HFFc6 (cell line): ENCODE data around the gene SCAF4. TPM values are rescaled to one million over a fixed set of nuclear protein-coding genes. Genes with fewer than 3 reads are reported as not detected.

Source experiments
- DNase-seq: peaks from one replicate; pipeline ENCODE4 v3.0.0-alpha.2; 2018
- H3K27ac Mint-ChIP-seq: 2 replicates; pipeline ENCODE4 v1.8.0; 2020; ENCODE audit warnings: mild to moderate bottlenecking, mixed read lengths
- H3K27me3 Mint-ChIP-seq: 2 replicates; pipeline ENCODE4 v1.8.0; 2021; ENCODE audit warnings: mild to moderate bottlenecking, moderate library complexity, mixed read lengths; ENCODE audit not compliant: insufficient read depth
- H3K36me3 Mint-ChIP-seq: 2 replicates; pipeline ENCODE4 v1.8.0; 2021; ENCODE audit warnings: low read depth, mixed read lengths
- H3K4me1 Mint-ChIP-seq: 2 replicates; pipeline ENCODE4 v1.8.0; 2020; ENCODE audit warnings: low read depth, mixed read lengths
- H3K4me3 Mint-ChIP-seq: 2 replicates; pipeline ENCODE4 v1.8.0; 2020; ENCODE audit warnings: mild to moderate bottlenecking, moderate library complexity, mixed read lengths
- H3K9me3 Mint-ChIP-seq: 2 replicates; pipeline ENCODE4 v1.8.0; 2020; ENCODE audit warnings: mild to moderate bottlenecking, mixed read lengths
- total RNA-seq, 6 experiments: library from RNA; stranded (reverse); fragmentation: NEBNext Ultra II Directional; extraction: Animal tissue kit (Norgen Biotek cat#: 25700); gene quantifications; 2 replicates in 1 of 6; 3 replicates in 5 of 6; pipeline ENCODE4 v1.2.3, GENCODE V29; 2021
- TF ChIP-seq, protein P1 (sequence below): fragments of 200-600 bp; sonication (generic); IDR thresholded peaks from 2 replicates; pipeline ENCODE4 v1.5.0; 2021; ENCODE audit warnings: antibody characterized with exemption, mild to moderate bottlenecking

SCAF4 gene
- total RNA-seq, 6 experiments from 2014 or later, result 21.8 to 28.4 (median 26.3) TPM

DNA sequence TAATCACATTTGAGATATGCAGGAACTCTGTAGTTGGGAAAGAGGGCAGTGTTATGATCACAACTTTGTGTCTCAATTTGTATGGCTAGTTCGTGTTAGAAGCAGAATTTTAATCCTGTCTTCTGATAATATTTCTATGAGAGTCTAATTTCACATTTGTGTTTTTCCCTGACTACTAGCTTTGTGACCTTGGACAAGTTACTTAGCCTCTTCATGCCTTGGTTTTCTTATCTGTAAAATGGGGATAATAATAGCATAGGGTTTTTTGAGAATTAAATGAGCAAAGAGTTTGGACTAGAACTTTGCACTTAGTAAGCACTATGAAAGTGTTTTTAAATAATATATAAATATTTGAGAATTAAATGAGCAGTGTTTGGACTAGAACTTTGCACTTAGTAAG, 24.9 kb upstream of the SCAF4 start:
- Mint-ChIP-seq H3K27me3 (peaks cover 2% of the 10 kb centered on the region; the same call in 1 of the 2 replicates), H3K9me3 (no peaks in the 10 kb centered on the region), H3K27ac (no peak overlapping the region), H3K36me3 (no peaks in the 10 kb centered on the region), H3K4me3 (no peak overlapping the region), H3K4me1 (no peaks in the 10 kb centered on the region)
- TF ChIP-seq, protein P1, sequence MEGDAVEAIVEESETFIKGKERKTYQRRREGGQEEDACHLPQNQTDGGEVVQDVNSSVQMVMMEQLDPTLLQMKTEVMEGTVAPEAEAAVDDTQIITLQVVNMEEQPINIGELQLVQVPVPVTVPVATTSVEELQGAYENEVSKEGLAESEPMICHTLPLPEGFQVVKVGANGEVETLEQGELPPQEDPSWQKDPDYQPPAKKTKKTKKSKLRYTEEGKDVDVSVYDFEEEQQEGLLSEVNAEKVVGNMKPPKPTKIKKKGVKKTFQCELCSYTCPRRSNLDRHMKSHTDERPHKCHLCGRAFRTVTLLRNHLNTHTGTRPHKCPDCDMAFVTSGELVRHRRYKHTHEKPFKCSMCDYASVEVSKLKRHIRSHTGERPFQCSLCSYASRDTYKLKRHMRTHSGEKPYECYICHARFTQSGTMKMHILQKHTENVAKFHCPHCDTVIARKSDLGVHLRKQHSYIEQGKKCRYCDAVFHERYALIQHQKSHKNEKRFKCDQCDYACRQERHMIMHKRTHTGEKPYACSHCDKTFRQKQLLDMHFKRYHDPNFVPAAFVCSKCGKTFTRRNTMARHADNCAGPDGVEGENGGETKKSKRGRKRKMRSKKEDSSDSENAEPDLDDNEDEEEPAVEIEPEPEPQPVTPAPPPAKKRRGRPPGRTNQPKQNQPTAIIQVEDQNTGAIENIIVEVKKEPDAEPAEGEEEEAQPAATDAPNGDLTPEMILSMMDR, result no peak
- DNase-seq, result no peak

DNA sequence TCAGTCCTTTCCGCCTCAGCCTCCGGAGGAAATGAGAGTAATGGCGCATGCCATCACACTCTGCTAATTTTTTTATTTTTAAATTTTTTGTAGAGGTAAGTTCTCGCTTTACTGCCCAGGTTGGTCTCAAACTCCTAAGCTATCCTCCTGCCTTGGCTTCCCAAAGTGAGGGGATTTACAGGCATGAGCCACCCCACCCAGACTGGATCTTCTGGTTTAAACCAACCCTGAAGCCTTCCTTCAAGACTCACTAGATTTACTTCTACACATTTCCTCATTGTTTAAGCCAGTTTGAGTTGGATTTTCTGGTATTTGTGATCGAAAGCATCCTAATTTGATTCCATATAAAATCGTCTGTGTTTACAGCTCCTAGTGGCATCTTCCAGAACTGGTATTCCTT, 23.1 kb upstream of the SCAF4 start:
- Mint-ChIP-seq H3K27me3 (peaks cover 2% of the 10 kb centered on the region; the same call in 1 of the 2 replicates), H3K36me3 (no peaks in the 10 kb centered on the region), H3K4me1 (no peaks in the 10 kb centered on the region), H3K4me3 (no peak overlapping the region), H3K27ac (no peak overlapping the region), H3K9me3 (no peaks in the 10 kb centered on the region)
- DNase-seq, result no peak
- TF ChIP-seq, protein P1, result peak; percentile 15; the same call in 1 of the 2 replicates

DNA sequence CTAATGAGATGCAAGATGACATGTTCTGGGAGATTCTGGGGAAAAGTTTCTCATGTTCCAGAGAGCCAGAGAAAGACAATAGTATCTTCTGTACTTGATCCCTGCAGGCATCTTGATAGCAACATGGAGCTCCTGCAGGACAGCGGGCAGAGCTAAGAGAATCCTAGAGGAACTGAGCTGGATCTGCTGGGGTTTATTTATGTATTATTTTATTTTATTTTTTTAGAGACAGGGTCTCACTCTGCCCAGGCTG, 22.7 kb upstream of the SCAF4 start:
- Mint-ChIP-seq H3K4me1 (no peaks in the 10 kb centered on the region), H3K27me3 (peaks cover 2% of the 10 kb centered on the region; the same call in 1 of the 2 replicates), H3K9me3 (no peaks in the 10 kb centered on the region), H3K27ac (no peak overlapping the region), H3K4me3 (no peak overlapping the region), H3K36me3 (no peaks in the 10 kb centered on the region)
- TF ChIP-seq, protein P1, result no peak
- DNase-seq, result no peak

DNA sequence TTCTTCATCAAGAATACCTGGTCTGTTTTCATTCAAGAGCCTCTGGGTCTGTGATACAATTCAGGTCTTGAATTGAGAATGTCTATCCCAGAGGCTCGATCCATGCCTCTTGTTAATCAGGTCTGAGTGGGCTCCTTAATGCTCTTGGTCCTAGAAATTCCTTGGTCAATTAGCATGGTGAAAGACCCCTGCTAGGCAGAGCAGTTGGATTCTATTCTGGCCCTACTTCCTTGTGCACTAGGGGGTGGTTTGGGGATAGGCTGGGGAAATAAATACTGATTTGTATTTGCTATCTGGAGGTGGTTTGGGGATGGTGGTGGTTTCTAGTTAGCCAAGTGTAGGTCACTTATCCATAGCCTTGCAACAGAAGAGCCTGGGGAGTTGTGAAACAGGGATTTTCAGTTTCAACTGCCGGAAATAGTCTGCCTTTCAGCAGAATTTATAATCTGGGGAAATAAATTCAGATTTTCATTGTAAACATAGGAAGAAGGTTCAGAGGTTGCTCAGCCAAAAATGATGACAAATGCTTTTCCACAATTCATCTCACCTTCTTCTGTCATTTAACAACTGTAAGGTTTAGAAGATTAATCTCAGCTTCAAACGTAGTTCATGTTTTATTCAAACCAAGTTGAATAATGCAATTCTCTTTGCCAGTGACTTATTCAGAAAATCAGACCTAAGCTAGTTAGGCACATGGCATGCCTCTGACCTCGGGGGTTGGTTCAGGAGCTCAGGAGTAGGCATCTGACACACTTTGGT, 22.2 kb upstream of the SCAF4 start:
- H3K27ac Mint-ChIP-seq, result no peak overlapping the region
- TF ChIP-seq, protein P1, result no peak
- H3K36me3 Mint-ChIP-seq, result no peaks in the 10 kb centered on the region
- H3K9me3 Mint-ChIP-seq, result no peaks in the 10 kb centered on the region; the same call in 1 of the 2 replicates
- DNase-seq, result no peak
- no peak overlapping the region for H3K4me3 Mint-ChIP-seq
- no peaks in the 10 kb centered on the region for H3K4me1 Mint-ChIP-seq
- peaks cover 2% of the 10 kb centered on the region; the same call in 1 of the 2 replicates for H3K27me3 Mint-ChIP-seq

DNA sequence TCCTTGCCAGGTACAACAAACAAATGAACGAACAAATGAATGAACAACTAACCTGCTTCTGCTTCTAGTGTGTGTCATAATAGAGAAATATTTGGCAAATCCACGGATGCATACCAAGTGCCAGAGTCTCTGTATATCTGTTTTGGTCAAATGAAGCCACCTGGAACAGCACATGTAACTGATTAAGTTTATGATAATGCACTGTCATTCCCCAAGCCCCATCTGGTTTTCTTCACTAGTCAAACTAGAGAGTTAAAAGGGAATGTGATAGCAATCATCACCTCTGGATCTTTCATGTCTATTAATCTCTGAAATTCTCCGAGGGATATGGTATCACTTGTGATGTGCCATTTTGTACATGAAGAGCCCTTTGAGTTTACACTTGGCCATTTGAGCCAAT, 21.0 kb upstream of the SCAF4 start:
- H3K36me3 Mint-ChIP-seq, result no peaks in the 10 kb centered on the region
- H3K4me3 Mint-ChIP-seq, result no peak overlapping the region
- TF ChIP-seq, protein P1, result no peak
- no peaks in the 10 kb centered on the region for H3K27me3 Mint-ChIP-seq
- H3K27ac Mint-ChIP-seq, result no peak overlapping the region
- H3K4me1 Mint-ChIP-seq, result no peaks in the 10 kb centered on the region
- H3K9me3 Mint-ChIP-seq, result no peaks in the 10 kb centered on the region; the same call in 1 of the 2 replicates
- no peak for DNase-seq
